Neural cell (in vitro differentiated cells): ENCODE measurements around the gene GAP43. TPM values are rescaled to one million over a fixed set of nuclear protein-coding genes. Genes with fewer than 3 reads are reported as not detected.

Experiments used
- H2AFZ ChIP-seq: fragments of 200-600, 300-800 bp; sonication (generic), shearing (Covaris generic); 2 replicates; pipeline ENCODE4 v1.6.0; 2014; ENCODE audit warnings: low read depth, mild to moderate bottlenecking, antibody characterized with exemption, low read length, moderate library complexity
- H3F3A ChIP-seq: fragments of 200-600 bp; shearing (Covaris generic); 2 replicates; pipeline ENCODE4 v1.6.1; 2016; ENCODE audit warnings: mild to moderate bottlenecking, moderate library complexity, mixed read lengths, antibody characterized with exemption, low read length; ENCODE audit not compliant: insufficient read depth, poor library complexity, severe bottlenecking
- H3K27ac ChIP-seq: fragments of 200-600, 300-800 bp; sonication (generic), shearing (Covaris generic); 2 replicates; pipeline ENCODE4 v1.5.1; 2014; ENCODE audit warnings: mild to moderate bottlenecking, low read length, moderate library complexity
- H3K27me3 ChIP-seq: fragments of 300-800, 200-600 bp; sonication (generic), shearing (Covaris generic); 2 replicates; pipeline ENCODE4 v1.6.0; 2014; ENCODE audit warnings: mild to moderate bottlenecking, low read depth, low read length, moderate library complexity; ENCODE audit not compliant: insufficient read depth
- H3K36me3 ChIP-seq: fragments of 300-800, 200-600 bp; sonication (generic), shearing (Covaris generic); 2 replicates; pipeline ENCODE4 v1.5.1; 2014; ENCODE audit warnings: mild to moderate bottlenecking, antibody characterized with exemption, low read length, moderate library complexity; ENCODE audit not compliant: insufficient read depth
- H3K4me2 ChIP-seq: fragments of 300-800, 200-600 bp; sonication (generic), shearing (Covaris generic); 2 replicates; pipeline ENCODE4 v1.6.0; 2014; ENCODE audit warnings: mild to moderate bottlenecking, low read length
- H3K4me3 ChIP-seq: fragments of 300-800, 200-600 bp; sonication (generic), shearing (Covaris generic); 2 replicates; pipeline ENCODE4 v1.5.1; 2014; ENCODE audit warnings: mild to moderate bottlenecking, low read length, moderate library complexity
- H3K79me2 ChIP-seq: fragments of 200-600 bp; shearing (Covaris generic); replicated peaks from 2 replicates; pipeline ENCODE4 v1.6.0; 2014; ENCODE audit warnings: mild to moderate bottlenecking, low read length, moderate library complexity; ENCODE audit not compliant: insufficient read depth
- H3K9ac ChIP-seq: fragments of 300-800, 200-600 bp; sonication (generic), shearing (Covaris generic); 2 replicates; pipeline ENCODE4 v1.6.1; 2016; ENCODE audit warnings: mild to moderate bottlenecking, low read length, mixed read lengths
- H3K9me2 ChIP-seq: fragments of 200-600 bp; shearing (Covaris generic); 2 replicates; pipeline ENCODE4 v1.6.1; 2016; ENCODE audit warnings: mild to moderate bottlenecking, low read length, mixed read lengths; ENCODE audit not compliant: insufficient read depth
- H3K9me3 ChIP-seq: fragments of 200-600, 300-800 bp; sonication (generic), shearing (Covaris generic); 2 replicates; pipeline ENCODE4 v1.6.1; 2016; ENCODE audit warnings: mild to moderate bottlenecking, mixed run types, low read length, moderate library complexity, mixed read lengths
- H4K20me1 ChIP-seq: fragments of 200-600 bp; shearing (Covaris generic); 2 replicates; pipeline ENCODE4 v1.6.1; 2016; ENCODE audit warnings: mild to moderate bottlenecking, mixed run types; ENCODE audit not compliant: insufficient read depth
- EP300 ChIP-seq: fragments of 450-650 bp; conservative IDR thresholded peaks from 2 replicates; pipeline ENCODE4 v1.6.1; 2014; ENCODE audit warnings: antibody characterized with exemption, mild to moderate bottlenecking, moderate library complexity; ENCODE audit not compliant: poor library complexity, severe bottlenecking
- EZH2 ChIP-seq: fragments of 200-600, 300-800 bp; shearing (Covaris generic), sonication (generic); IDR thresholded peaks from 2 replicates; pipeline ENCODE4 v1.6.1; 2014; ENCODE audit warnings: antibody characterized with exemption, low read length, borderline replicate concordance, mild to moderate bottlenecking; ENCODE audit not compliant: insufficient read depth, poor library complexity, severe bottlenecking
- MXI1 ChIP-seq: fragments of 450-650 bp; conservative IDR thresholded peaks from 2 replicates; pipeline ENCODE4 v1.6.1; 2014; ENCODE audit warnings: antibody characterized with exemption, mild to moderate bottlenecking; ENCODE audit not compliant: poor library complexity, severe bottlenecking
- POLR2AphosphoS5 ChIP-seq: IDR thresholded peaks from 2 replicates; pipeline ENCODE4 v1.6.1; 2012
- RAD21 ChIP-seq: fragments of 450-650 bp; conservative IDR thresholded peaks from 2 replicates; pipeline ENCODE4 v1.6.1; 2014; ENCODE audit warnings: antibody characterized with exemption, mild to moderate bottlenecking, moderate library complexity
- SMC3 ChIP-seq: fragments of 450-650 bp; conservative IDR thresholded peaks from 2 replicates; pipeline ENCODE4 v1.6.1; 2014; ENCODE audit warnings: antibody characterized with exemption, mild to moderate bottlenecking, moderate library complexity; ENCODE audit not compliant: poor library complexity
- TAF1 ChIP-seq: IDR thresholded peaks from 2 replicates; pipeline ENCODE4 v1.6.1; 2012; ENCODE audit warnings: low read depth
- polyA plus RNA-seq: library from polyadenylated mRNA; depleted of rRNA; stranded (reverse); fragments of >200 nt; gene quantifications from 2 replicates; pipeline ENCODE4 v1.2.3, GENCODE V29; 2014
- TF ChIP-seq, protein P1 (sequence below): IDR thresholded peaks from 2 replicates; pipeline ENCODE4 v1.6.1; 2012; ENCODE audit warnings: borderline replicate concordance
- TF ChIP-seq, protein P2 (sequence below): fragments of 450-650 bp; IDR thresholded peaks from 2 replicates; pipeline ENCODE4 v1.5.1; 2014; ENCODE audit warnings: antibody characterized with exemption, mild to moderate bottlenecking, moderate library complexity; ENCODE audit not compliant: poor library complexity, severe bottlenecking

The GAP43 gene
- polyA plus RNA-seq, 1 donor from 2014 or later: 1,327 TPM

DNA sequence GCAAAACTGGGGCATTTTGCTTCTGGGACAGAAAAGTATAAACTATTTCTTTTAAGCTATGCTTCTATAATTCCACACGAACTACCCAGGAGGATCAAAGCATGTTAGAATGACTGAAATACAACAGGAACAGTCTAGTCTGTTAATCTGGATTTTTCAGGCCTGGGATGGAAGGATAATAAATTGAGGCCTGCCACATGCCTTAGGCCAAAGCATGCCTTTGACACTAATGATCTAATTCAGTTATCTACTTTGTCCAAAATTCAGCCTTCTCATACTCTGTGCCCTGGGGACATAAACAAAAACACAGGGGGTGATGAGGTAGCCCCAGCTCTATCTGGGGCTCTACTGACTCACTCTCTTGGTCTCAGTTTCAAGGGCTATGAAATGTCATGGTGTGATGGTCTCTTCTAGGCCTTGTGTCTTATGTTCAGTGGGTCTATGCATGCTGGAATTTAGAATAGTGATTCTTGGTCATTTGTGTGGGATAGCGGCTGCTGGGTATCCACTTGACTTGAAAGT, 32.5 kb downstream of the GAP43 start:
- TF ChIP-seq EP300 (no peak), MXI1 (no peak)
- TF ChIP-seq, protein P1, sequence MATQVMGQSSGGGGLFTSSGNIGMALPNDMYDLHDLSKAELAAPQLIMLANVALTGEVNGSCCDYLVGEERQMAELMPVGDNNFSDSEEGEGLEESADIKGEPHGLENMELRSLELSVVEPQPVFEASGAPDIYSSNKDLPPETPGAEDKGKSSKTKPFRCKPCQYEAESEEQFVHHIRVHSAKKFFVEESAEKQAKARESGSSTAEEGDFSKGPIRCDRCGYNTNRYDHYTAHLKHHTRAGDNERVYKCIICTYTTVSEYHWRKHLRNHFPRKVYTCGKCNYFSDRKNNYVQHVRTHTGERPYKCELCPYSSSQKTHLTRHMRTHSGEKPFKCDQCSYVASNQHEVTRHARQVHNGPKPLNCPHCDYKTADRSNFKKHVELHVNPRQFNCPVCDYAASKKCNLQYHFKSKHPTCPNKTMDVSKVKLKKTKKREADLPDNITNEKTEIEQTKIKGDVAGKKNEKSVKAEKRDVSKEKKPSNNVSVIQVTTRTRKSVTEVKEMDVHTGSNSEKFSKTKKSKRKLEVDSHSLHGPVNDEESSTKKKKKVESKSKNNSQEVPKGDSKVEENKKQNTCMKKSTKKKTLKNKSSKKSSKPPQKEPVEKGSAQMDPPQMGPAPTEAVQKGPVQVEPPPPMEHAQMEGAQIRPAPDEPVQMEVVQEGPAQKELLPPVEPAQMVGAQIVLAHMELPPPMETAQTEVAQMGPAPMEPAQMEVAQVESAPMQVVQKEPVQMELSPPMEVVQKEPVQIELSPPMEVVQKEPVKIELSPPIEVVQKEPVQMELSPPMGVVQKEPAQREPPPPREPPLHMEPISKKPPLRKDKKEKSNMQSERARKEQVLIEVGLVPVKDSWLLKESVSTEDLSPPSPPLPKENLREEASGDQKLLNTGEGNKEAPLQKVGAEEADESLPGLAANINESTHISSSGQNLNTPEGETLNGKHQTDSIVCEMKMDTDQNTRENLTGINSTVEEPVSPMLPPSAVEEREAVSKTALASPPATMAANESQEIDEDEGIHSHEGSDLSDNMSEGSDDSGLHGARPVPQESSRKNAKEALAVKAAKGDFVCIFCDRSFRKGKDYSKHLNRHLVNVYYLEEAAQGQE: no peak
- H2AFZ ChIP-seq: no peak overlapping the region

DNA sequence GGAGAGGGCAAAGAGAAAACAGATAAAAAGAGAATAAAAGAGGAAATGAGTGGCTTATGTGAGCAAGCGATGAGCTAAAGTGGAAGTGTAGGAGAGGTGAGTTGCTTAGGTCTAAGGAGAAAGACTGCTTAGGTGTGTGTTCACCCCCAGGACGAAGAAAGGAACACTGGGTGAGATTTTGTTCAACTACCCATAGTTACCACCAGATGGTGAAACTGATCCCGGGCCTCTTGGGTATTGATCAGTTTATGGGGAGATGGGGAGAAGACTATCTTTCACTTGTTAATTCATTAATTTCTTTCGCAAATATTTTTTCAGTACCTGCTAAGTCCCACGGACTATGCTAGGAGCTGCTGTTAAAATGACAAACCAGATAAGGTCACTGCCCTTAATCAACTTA, 33.9 kb downstream of the GAP43 start:
- Histone ChIP-seq H2AFZ (no peak overlapping the region), H3K4me3 (no peak overlapping the region), H3K4me2 (peak overlapping the region; percentile 29), H3F3A (peaks cover 9% of the 10 kb centered on the region), H3K36me3 (peaks cover 14% of the 10 kb centered on the region), H3K27ac (peak overlapping the region; percentile 97), H3K79me2 (peaks cover 95% of the 10 kb centered on the region), H3K9me2 (no peaks in the 10 kb centered on the region), H3K9me3 (no peaks in the 10 kb centered on the region), H4K20me1 (no peaks in the 10 kb centered on the region), H3K9ac (peak overlapping the region; percentile 92), H3K27me3 (no peaks in the 10 kb centered on the region)
- TF ChIP-seq POLR2AphosphoS5 (no peak), EP300 (no peak), TAF1 (no peak), SMC3 (no peak), EZH2 (no peak), RAD21 (no peak), MXI1 (no peak)
- TF ChIP-seq, protein P2, sequence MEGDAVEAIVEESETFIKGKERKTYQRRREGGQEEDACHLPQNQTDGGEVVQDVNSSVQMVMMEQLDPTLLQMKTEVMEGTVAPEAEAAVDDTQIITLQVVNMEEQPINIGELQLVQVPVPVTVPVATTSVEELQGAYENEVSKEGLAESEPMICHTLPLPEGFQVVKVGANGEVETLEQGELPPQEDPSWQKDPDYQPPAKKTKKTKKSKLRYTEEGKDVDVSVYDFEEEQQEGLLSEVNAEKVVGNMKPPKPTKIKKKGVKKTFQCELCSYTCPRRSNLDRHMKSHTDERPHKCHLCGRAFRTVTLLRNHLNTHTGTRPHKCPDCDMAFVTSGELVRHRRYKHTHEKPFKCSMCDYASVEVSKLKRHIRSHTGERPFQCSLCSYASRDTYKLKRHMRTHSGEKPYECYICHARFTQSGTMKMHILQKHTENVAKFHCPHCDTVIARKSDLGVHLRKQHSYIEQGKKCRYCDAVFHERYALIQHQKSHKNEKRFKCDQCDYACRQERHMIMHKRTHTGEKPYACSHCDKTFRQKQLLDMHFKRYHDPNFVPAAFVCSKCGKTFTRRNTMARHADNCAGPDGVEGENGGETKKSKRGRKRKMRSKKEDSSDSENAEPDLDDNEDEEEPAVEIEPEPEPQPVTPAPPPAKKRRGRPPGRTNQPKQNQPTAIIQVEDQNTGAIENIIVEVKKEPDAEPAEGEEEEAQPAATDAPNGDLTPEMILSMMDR: no peak
- TF ChIP-seq, protein P1: no peak

More for the DNA sequence above, 32.5 kb downstream of the GAP43 start:
- no peak overlapping the region for H3K4me2 ChIP-seq
- no peak overlapping the region for H3K27ac ChIP-seq
- peaks cover 95% of the 10 kb centered on the region for H3K79me2 ChIP-seq
- no peaks in the 10 kb centered on the region for H3K27me3 ChIP-seq
- H3F3A ChIP-seq: peaks cover 9% of the 10 kb centered on the region
- no peak overlapping the region for H3K4me3 ChIP-seq
- no peaks in the 10 kb centered on the region for H3K9me2 ChIP-seq
- no peaks in the 10 kb centered on the region for H4K20me1 ChIP-seq
- no peak overlapping the region for H3K9ac ChIP-seq
- H3K36me3 ChIP-seq: peaks cover 11% of the 10 kb centered on the region
- H3K9me3 ChIP-seq: no peaks in the 10 kb centered on the region
